ENCODE data around the gene NPAS3.
"Not testable (repeated sequence)": the region's sequence is repeated elsewhere in the genome, so short reads cannot be mapped to it uniquely, and the experiment has no call there.

Gene NPAS3

GRCh38 chr14:33085799-33086198, 147.1 kb downstream of the NPAS3 start:
- no peak for DNase-seq

DNA sequence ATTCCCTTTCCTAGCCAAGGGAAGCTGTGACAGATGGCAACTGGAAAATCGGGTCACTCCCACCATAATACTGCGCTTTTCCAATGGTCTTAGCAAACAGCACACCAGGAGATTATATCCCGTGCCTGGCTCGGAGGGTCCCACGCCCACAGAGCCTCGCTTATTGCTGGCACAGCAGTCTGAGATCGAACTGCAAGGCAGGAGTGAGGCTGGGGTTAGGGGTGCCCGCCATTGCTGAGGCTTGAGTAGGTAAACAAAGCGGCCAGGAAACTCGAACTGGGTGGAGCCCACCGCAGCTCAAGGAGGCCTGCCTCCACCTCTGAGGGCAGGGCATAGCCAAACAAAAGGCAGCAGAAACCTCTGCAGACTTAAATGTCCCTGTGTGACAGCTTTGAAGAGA, 149.6 kb downstream of the NPAS3 start:
- not testable (repeated sequence) for DNase-seq

- DNase-seq, result no peak
Observed at GRCh38 chr14:33098016-33098415, 159.3 kb downstream of the NPAS3 start.

DNA sequence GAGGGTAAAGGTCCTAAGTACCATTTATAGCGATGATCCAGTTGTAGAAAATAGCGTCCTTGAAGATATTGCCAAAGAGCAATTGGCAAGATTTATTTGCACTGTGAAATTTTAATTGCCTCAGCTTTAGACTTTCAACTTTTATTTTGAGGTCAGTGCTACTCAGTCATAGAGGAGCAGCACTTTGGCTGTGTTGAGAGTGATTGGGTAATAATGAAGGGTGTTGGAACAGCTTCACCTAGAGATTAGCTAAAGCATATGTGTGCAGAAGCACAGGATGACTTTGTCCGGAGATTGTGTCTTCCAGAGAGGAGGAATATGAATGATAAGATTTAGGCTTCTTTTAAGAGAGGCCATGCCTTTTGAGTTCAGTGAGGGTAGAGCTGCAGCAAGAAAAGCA, 164.8 kb downstream of the NPAS3 start:
- no peak for DNase-seq

- no peak for DNase-seq
Observed at GRCh38 chr14:33103966-33104365, 165.3 kb downstream of the NPAS3 start.

GRCh38 chr14:33110737-33111443, 172.2 kb downstream of the NPAS3 start:
- no peak for DNase-seq

DNA sequence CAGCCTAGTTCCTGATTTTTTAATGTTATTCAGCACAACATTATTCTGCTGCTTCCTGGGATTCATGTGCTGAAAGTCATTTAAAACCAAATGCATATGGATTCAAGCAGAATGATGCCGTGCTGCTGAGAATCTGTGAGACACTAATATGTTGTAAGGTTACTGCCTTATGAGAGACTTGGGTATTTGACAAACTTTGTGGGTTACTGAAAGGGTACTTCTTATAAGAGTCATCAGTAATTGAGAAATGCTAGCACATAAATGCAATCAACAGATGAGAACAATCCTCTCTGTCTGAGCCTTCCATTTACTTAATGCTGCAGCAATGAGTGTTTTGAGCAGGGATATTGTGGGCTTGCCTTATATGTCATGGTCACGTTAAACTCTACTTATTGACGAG, 175.7 kb downstream of the NPAS3 start:
- DNase-seq, result no peak

DNA sequence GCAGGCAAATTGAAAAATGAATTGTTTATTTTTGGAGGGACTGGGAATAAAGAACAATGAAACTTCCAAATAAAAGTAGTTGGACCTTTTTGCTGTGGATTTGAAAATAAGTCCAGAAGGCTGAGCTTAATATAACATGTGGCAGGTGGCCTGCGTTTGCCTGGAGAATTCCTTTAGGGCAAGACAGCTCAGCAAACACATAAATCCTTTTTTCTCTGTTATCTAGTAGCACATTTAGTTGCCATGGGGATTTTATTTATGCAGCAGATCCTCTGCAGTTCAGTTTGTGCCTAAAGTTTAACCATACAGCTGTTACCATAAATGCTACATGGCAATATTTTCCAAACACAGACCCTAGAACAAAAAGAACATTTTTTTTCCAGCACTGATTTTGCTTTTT, 180.0 kb downstream of the NPAS3 start:
- DNase-seq, result peak; percentile 94 to 97

DNA sequence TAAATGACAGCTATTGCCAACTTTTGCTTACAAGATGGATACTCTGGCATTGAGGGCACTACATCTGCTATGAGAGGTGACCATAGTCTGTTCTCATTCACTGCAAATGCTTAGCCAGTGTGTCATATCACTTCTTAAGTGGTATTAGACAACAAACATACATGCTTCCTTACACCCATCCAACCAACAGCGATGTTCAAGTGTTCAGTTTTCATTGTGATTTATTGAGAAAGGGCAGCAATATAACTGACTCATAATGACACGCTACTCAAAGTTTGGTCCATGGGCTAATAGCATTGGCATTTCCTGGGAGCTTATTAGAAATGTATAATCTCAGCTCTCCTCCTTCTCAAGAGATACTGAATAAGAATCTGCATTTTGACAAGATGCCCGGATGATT, 181.7 kb downstream of the NPAS3 start:
- no peak for DNase-seq

DNA sequence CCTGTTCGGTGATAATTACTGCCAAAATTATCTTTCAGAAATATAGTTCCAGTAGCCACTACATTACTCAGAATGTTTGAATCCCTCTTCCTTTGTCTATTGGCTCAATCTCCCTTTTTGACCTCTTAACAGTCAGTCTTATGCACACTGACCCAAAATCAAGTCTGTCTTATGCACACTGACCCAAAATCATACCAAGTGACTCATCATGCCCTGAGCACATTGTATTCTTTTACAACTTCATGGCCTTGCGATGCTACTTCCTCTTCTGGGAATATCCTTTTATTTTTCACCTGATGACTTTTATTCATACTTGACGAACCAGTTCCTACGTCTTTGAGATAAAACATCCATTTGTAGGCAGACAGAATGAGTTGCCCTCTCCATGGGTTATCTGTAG, 182.3 kb downstream of the NPAS3 start:
- no peak for DNase-seq

DNA sequence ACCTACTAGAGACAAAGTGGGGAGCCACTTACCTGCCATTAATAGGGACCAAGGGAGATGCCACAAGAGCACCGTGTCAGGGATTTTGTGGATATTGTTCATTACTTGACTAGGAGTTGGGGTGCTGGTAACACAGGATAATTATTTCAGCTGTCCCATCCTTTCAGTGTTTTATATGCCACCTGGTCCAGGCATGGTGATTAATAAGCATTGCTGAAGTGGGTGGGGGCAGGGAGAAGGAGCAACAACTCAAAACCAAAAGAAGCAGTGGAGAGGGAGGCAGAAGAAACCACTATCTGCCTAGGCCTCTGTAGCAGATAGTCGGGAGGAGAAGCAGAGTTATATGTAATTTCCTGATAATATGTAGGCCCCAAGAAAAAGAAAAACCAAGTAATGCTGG, 184.6 kb downstream of the NPAS3 start:
- DNase-seq, result peak in 1 of 2 experiments; percentile 37

DNA sequence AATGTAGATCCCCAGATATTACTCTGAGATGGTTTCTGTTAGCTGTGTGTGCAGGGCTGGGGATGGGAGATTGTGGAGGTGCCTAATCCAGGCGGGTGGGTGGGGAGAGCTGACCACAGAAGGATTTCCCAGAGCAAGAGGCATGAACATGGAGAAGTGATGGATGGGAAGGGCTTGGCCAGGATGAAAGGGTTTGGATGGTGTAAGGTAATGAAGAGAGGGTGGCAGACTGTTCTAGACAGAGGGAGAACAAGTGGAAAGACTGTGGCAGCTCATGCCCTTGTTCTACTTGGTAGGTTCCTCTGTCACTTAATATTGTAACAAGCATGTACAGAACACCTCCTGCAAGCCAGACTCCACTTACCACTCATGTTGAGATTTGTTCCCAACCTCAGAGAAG, 187.8 kb downstream of the NPAS3 start:
- DNase-seq, result no peak

DNA sequence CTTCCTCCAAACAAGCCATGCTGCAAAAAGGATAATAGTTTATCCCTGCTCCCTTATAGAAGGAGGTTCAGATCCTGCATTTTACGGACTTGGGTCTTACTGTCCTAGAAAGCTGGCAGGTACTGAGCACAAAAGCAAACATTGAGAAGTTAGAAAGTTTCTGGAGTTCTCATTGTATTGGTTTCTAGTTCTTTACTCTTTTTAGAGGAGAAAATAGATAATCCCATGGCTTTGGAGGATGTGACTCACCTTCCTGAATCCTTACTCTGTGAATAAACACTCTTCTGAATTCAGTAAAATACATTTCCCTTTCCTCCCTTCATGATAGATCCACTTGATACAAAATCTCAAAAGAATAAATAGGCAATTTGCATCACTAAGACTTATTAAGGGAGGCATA, 188.9 kb downstream of the NPAS3 start:
- no peak for DNase-seq

DNA sequence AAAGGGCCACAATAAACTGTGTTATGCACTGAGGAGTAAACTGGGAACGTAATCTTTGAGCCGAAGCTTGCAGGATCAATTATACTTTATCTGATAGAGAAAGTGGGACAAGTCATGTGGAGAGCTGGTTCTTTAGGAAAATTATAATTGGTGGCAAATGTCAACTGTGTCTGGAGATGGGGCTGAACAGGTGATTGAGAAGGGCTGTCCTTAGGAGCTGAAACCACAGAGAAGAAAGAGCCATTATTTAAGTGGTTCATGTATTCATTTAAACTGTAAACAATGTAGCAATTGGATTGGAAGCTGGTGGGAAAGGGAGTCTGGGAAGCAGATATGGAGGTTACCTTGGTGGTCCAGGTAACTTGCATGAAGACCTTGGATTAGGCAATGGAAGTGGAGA, 193.1 kb downstream of the NPAS3 start:
- DNase-seq, result no peak

- no peak for DNase-seq
Observed at GRCh38 chr14:33134162-33134561, 195.5 kb downstream of the NPAS3 start.

GRCh38 chr14:33134975-33135374, 196.3 kb downstream of the NPAS3 start:
- no peak for DNase-seq

- DNase-seq, result no peak
Observed at GRCh38 chr14:33150666-33151428, 212.2 kb downstream of the NPAS3 start.

DNA sequence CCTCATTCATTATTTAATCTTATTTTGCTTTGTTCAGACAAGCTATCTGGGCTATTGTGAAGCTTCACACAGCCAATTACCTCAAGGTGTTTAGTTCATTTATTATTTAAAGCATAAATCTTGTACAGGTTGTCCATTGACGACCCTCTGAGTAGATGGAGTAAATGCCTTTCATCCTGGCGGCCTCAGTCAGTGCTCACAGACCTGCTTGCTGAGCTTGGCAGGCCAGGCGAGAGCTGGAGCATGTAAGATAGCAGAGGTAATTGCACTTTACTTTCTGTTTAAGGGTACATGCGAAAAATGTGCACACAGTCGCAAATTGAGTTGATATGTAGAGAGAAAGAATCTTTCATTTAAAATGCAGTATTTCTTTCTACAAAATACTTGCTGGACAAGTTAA, 224.4 kb downstream of the NPAS3 start:
- no peak for DNase-seq

GRCh38 chr14:33163600-33163999, 224.9 kb downstream of the NPAS3 start:
- DNase-seq, result no peak

DNA sequence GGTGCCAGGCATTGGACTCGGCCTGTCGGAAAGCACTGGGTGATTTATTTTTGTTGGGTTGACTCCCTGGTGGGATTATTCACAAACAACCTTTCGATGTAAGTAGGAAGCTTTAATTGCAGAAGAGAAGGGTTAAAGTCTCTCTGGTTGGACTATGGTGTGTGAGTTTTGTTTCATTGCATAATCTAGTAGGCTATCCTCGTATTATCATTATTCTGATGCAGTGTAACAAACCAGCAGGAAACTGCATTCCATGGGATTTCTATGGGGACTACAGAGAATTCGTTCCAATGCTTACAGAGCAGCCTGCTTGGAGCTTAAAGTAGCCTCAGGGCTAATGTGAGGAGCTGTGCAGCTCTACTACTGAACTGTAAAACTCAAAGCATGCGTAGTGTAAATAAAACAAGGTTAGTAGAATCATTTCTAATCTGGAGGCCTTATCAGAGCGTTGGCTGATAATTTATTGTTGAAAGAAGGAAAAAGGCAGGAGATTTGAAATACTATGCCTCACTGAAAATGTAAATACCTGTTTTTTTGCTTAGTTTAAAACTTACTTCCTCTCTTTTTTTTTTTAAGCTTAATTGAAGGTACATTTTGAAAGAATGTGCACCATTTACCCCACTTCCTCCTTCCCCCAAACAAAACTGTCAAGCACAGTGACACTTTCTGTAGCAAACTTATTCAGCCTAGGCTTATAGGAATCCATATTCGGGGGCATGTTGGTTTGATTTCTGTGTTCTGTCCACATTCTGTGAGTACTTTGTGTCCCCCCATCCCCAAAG, 226.7 kb downstream of the NPAS3 start:
- no peak for DNase-seq

GRCh38 chr14:33165926-33166289, 227.2 kb downstream of the NPAS3 start:
- no peak for DNase-seq

DNA sequence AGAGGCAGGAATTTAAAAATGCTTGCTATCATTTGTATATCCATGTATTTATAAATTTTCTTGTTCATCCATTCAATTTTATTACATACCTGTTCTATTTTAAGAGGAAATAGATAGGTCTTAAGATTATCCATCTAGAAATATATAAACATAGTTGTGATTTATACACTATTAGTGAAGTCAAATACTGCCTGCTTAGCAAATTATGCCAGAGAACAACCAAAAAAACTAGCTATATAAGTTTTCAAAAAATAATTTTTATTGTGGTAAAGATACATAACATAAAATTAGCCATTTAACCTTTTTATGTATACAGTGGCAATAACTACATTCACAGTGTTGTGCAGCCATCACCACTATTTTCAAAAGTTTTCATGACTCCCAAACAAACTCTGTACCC, 237.3 kb downstream of the NPAS3 start:
- DNase-seq, result no peak

GRCh38 chr14:33184587-33184986, 245.9 kb downstream of the NPAS3 start:
- peak in 1 of 2 experiments; percentile 25 for DNase-seq

DNA sequence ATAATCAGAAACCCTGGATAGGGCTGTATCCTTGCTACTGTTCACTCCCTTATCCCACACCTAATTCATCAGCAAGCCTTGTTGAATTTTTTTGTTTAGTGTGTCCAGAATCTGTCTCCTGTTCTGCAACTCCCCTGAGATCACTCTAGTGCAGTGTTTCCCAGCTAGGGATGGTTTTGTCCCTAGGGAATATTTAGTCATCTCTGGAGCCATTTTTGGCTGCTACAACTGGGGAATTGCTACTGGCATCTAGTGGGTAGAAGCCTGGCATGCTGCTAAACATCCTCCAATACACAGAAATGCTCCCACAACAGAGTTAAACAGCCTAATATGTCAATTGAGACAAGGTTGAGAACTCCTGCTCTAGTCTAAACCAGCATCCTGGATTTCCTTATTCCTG, 248.0 kb downstream of the NPAS3 start:
- no peak for DNase-seq
